ENCODE measurements around the gene LLPH. TPM values are rescaled to one million over a fixed set of nuclear protein-coding genes. Genes with fewer than 3 reads are reported as not detected.

The LLPH gene
- polyA plus RNA-seq, 1 of the 3 experiments (the other 2 are of a cell fraction): 7.4 TPM

- CTCF ChIA-PET: interaction anchor here (0.7 kb wide), 1 partner anchor 1193 kb away, joined by 3 read pairs; no protein-coding TSS in a partner anchor
- TF ChIP-seq SIN3A (IDR thresholded peaks at IDR 0.05; ENCODE audit: borderline replicate concordance, low read depth, low read length) (no peak), SMC3 (IDR thresholded peaks at IDR 0.05; ENCODE audit: low read depth, low read length) (no peak), USF2 (IDR thresholded peaks at IDR 0.05; ENCODE audit: borderline replicate concordance, low read depth, low read length) (no peak), FOSL2 (IDR thresholded peaks at IDR 0.05; ENCODE audit: borderline replicate concordance, low read depth) (no peak), USF1 (IDR thresholded peaks at IDR 0.05; ENCODE audit: borderline replicate concordance, low read depth) (no peak), JUND (IDR thresholded peaks at IDR 0.05) (no peak), YY1 (IDR thresholded peaks at IDR 0.05; ENCODE audit: low read depth) (no peak), GABPA (IDR thresholded peaks at IDR 0.05; ENCODE audit: low read depth) (no peak), RAD21 (IDR thresholded peaks at IDR 0.05; ENCODE audit: low read length) (no peak), RFX5 (IDR thresholded peaks at IDR 0.05; ENCODE audit: low read length) (no peak), PBX3 (IDR thresholded peaks at IDR 0.05) (no peak), RXRA (IDR thresholded peaks at IDR 0.05; ENCODE audit: borderline replicate concordance, low read depth) (no peak), POLR2AphosphoS5 (IDR thresholded peaks at IDR 0.05; ENCODE audit: low read depth, low read length) (no peak), RCOR1 (IDR thresholded peaks at IDR 0.05; ENCODE audit: low read length) (no peak), FOXJ3 (CRISPR knock-in tag; IDR thresholded peaks at IDR 0.05) (no peak), ELF1 (IDR thresholded peaks at IDR 0.05) (no peak)
- Histone ChIP-seq H3K9ac (no peak overlapping the region), H3K79me2 (ENCODE audit: insufficient read depth) (no peaks in the 10 kb centered on the region; the same call in 1 of the 2 replicates), H3K9me3 (0 out of 2 replicates have a peak, but pooled peaks cover 11% of the 10 kb centered on the region), H4K20me1 (ENCODE audit: insufficient read depth) (no peaks in the 10 kb centered on the region), H3K4me1 (ENCODE audit: control insufficient read depth in 1 of 2, insufficient read depth in 2 of 2, low read depth in 1 of 2, low read length in 1 of 2) (peaks cover 0 to 15% of the 10 kb centered on the region in 2 experiments; a peak in 3 of 4 replicates), H3F3A (replicated peaks; ENCODE audit: insufficient read depth) (peaks cover 6% of the 10 kb centered on the region), H3K4me2 (no peak overlapping the region), H3K9me2 (no peaks in the 10 kb centered on the region), H3K27ac (ENCODE audit: low read depth in 2 of 2, low read length in 1 of 2) (no peak overlapping the region), H3K36me3 (replicated peaks in 1 of 2; ENCODE audit: control insufficient read depth in 1 of 2, insufficient read depth in 2 of 2, low read length in 1 of 2) (no peaks in the 10 kb centered on the region), H3K27me3 (ENCODE audit: insufficient read depth) (no peaks in the 10 kb centered on the region; the same call in 1 of the 2 replicates), H2AFZ (ENCODE audit: low read depth) (no peak overlapping the region), H3K4me3 (ENCODE audit: low read depth in 2 of 2, low read length in 1 of 2) (no peak overlapping the region)
- WGBS (ENCODE audit: low lambda C conversion rate): 21% methylated on average over 1 of the region's 1 CpG
- DNase-seq: no peak
- POLR2A ChIA-PET: no interaction called here
Measured at GRCh38 chr12:66083766-66084165, 46.8 kb downstream of the LLPH start.

GRCh38 chr12:66082744-66083143, 47.8 kb downstream of the LLPH start:
- Histone ChIP-seq H3K27me3 (ENCODE audit: insufficient read depth) (peaks cover 4% of the 10 kb centered on the region; the same call in 1 of the 2 replicates), H2AFZ (ENCODE audit: low read depth) (no peak overlapping the region), H3K9me2 (no peaks in the 10 kb centered on the region), H3K79me2 (ENCODE audit: insufficient read depth) (no peaks in the 10 kb centered on the region; the same call in 1 of the 2 replicates), H3F3A (replicated peaks; ENCODE audit: insufficient read depth) (peaks cover 6% of the 10 kb centered on the region), H3K27ac (ENCODE audit: low read depth in 2 of 2, low read length in 1 of 2) (no peak overlapping the region), H3K9ac (no peak overlapping the region), H3K4me2 (no peak overlapping the region), H4K20me1 (ENCODE audit: insufficient read depth) (no peaks in the 10 kb centered on the region), H3K36me3 (replicated peaks in 1 of 2; ENCODE audit: control insufficient read depth in 1 of 2, insufficient read depth in 2 of 2, low read length in 1 of 2) (no peaks in the 10 kb centered on the region), H3K9me3 (0 out of 2 replicates have a peak, but pooled peaks cover 11% of the 10 kb centered on the region), H3K4me1 (ENCODE audit: control insufficient read depth in 1 of 2, insufficient read depth in 2 of 2, low read depth in 1 of 2, low read length in 1 of 2) (peaks cover 0 to 12% of the 10 kb centered on the region in 2 experiments; a peak in 3 of 4 replicates), H3K4me3 (ENCODE audit: low read depth in 2 of 2, low read length in 1 of 2) (no peak overlapping the region)
- TF ChIP-seq MXI1 (IDR thresholded peaks at IDR 0.05; ENCODE audit: low read depth, low read length) (no peak), REST (IDR thresholded peaks at IDR 0.05; ENCODE audit: low read depth, low read length) (no peak), GATA2 (CRISPR knock-in tag; IDR thresholded peaks at IDR 0.05) (no peak), TEAD4 (IDR thresholded peaks at IDR 0.05; ENCODE audit: borderline replicate concordance, insufficient read depth) (no peak), NRF1 (IDR thresholded peaks at IDR 0.05; ENCODE audit: low read depth, low read length) (no peak), FOXJ3 (CRISPR knock-in tag; IDR thresholded peaks at IDR 0.05) (no peak)
- no peak for DNase-seq
- CTCF ChIA-PET: no interaction called here
- WGBS (ENCODE audit: low lambda C conversion rate): 0% methylated on average over 1 of the region's 1 CpG
- POLR2A ChIA-PET: no interaction called here

Measured in SK-N-SH (cell line).